Coronary artery (tissue), 2 donors: ENCODE data around the gene PARP15.

Experiments
- DNase-seq: peaks from one replicate; pipeline ENCODE4 v3.0.0-alpha.2; 2017; ENCODE audit warnings: low spot score
- H3K27ac ChIP-seq, 2 donors: fragments of 200-600 bp; sonication (generic); one replicate each; pipeline ENCODE4 v1.5.1; 2016 to 2019
- H3K4me3 ChIP-seq: fragments of 200-600 bp; sonication (generic); 2 replicates; pipeline ENCODE4 v1.5.1; 2016; ENCODE audit warnings: mild to moderate bottlenecking, moderate library complexity
- TF ChIP-seq, protein P1 (sequence below): fragments of 200-600 bp; sonication (generic); IDR thresholded peaks from one replicate; pipeline ENCODE4 v1.5.1; 2019; ENCODE audit warnings: antibody characterized with exemption

The PARP15 gene

DNA sequence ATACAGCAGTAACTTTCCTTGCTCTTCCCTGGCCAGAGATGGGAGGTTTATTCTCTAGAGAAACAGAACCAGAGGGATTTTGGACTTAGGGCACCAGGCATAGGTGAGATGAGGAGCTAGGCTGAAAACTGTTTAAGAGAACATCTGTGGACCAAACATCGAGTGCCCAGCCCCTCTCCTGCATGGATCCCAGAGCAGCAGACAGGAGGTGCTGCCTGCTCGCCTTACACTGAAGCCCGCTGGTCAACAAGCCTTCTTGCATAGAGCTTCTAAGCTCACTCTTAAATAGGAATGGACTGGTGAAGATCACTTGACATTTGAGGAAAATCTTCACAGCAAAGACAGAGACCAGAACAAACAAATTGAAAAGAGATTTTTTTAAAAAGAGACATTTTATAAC lies 41.2 kb downstream of the PARP15 start:
- DNase-seq = no peak
- TF ChIP-seq, protein P1, sequence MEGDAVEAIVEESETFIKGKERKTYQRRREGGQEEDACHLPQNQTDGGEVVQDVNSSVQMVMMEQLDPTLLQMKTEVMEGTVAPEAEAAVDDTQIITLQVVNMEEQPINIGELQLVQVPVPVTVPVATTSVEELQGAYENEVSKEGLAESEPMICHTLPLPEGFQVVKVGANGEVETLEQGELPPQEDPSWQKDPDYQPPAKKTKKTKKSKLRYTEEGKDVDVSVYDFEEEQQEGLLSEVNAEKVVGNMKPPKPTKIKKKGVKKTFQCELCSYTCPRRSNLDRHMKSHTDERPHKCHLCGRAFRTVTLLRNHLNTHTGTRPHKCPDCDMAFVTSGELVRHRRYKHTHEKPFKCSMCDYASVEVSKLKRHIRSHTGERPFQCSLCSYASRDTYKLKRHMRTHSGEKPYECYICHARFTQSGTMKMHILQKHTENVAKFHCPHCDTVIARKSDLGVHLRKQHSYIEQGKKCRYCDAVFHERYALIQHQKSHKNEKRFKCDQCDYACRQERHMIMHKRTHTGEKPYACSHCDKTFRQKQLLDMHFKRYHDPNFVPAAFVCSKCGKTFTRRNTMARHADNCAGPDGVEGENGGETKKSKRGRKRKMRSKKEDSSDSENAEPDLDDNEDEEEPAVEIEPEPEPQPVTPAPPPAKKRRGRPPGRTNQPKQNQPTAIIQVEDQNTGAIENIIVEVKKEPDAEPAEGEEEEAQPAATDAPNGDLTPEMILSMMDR = no peak

DNA sequence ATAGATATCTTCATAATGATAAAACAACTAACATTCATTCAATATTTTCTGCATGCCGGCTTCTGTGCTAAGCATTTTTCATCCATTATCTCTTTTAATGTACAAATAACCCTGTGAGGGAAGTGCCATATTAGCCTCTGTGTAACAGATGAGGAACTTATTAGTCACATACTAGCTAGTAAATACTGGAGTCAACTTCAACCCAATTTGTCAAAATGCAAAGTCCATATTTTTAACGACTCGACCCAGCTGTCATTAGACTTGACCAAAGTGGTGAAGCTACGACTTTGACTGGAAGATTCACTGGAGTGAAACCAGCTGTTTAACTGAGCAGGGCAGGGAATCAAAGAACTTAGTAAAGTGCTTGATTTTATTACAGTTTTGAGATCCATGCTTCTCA lies 41.6 kb downstream of the PARP15 start:
- H3K4me3 ChIP-seq = no peak overlapping the region
- DNase-seq = no peak
- TF ChIP-seq, protein P1 = no peak
- no peak overlapping the region for H3K27ac ChIP-seq

More for the DNA sequence above, 41.2 kb downstream of the PARP15 start:
- no peak overlapping the region for H3K27ac ChIP-seq
- H3K4me3 ChIP-seq = no peak overlapping the region

DNA sequence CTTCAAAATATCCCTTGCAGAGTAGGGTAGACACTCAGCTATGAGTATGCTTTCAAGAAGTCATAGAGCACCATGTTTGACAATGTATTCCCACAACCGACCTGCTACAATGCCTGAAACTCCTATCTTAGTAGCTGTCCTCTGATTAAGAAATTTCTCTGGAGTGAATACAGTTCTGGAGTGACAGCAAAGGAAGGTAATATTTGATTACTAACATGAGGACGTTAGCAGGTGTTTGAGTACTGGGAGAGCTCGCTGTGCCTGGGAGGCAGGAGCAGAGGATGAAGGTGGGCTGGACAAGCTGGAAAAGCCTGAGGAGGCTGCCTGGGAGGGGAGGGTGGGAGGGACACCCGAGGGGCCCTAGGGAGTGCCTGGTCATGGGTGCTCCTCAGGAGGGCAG lies 42.9 kb downstream of the PARP15 start:
- TF ChIP-seq, protein P1 = no peak
- H3K4me3 ChIP-seq = no peak overlapping the region
- H3K27ac ChIP-seq = no peak overlapping the region
- no peak for DNase-seq

DNA sequence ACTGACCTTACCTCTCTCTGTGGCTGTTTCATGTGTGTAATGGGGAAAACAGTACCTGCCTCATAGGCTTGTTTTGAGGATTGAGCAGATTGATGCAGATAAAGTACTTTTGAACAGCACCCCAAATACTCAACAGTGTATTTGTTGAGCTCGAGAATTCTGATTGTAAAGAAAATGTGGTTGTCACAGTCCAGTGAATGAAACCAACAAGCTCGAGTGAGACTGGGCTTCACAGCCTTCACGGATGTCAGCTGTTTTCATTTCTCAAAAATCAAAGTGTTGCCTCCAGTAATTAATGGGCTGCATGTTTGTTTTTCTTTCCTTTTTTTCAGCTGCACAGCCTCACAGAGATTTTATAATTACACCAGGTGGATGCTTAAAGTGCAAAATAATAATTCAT lies 43.7 kb downstream of the PARP15 start:
- no peak overlapping the region for H3K4me3 ChIP-seq
- TF ChIP-seq, protein P1 = no peak
- DNase-seq = no peak
- no peak overlapping the region for H3K27ac ChIP-seq

DNA sequence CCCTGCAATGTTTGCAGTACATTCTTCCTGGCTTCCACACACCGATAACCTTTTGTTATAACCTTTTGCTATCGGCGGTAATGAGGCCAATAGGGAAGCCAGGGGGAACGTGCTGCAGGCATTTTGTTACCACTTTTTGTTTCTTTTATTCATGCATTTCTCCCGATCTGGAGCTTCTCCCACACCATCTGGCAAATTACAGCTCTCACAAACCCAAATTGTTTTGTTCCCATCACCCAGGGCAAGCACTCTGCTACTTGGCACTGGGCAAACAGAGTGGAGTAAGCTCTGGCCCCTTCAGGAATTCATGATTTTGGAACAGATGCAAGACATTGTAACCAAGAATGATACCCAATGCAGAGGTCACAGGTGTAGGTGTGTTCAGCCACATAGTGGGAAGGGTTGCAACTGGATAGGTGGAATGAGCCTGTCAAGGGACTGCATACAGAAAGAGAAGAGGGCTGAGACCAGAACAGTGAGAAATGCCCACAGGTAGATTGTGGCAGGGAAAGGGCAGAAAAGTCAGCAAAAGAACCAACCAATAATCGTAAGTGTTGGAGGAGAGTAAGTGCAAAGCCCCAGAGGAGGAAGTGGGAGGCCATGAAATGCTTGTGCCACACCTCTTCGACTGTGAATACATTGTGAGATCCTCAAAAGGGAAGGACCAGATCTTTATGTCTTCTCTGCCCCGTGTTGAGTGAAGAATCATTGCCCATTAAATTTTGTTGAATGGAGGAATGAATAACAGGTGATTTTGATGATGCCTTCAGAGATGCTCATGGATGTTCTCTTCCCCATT lies 45.8 kb downstream of the PARP15 start:
- Histone ChIP-seq H3K4me3 (no peak overlapping the region), H3K27ac (no peak overlapping the region)
- TF ChIP-seq, protein P1 = no peak
- DNase-seq = no peak

DNA sequence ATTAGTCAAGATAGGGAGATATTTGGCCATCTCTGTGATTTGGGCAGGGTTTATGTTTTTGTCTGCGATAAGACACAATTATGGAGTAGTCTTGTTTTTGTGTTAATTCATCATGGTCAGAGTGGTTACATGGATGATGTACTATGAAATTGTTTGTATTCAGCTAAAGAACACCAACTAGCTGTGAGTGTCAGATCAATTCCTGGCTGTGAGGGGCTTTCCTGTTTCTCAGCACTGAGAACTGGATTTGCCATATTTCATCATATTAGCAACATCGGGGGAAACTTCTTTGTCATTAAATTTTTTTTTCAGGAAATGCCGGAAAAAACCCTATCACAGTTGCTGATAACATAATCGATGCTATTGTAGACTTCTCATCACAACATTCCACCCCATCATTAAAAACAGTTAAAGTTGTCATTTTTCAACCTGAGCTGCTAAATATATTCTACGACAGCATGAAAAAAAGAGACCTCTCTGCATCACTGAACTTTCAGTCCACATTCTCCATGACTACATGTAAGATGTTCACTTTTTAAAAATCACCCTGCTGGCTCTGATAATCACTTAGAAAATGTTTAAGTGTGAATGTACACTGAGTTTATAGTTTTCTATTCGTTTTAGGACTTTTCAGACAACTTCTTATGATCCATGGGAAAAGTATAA lies 49.2 kb downstream of the PARP15 start:
- TF ChIP-seq, protein P1 = no peak
- H3K27ac ChIP-seq = no peak overlapping the region
- H3K4me3 ChIP-seq = no peak overlapping the region
- DNase-seq = no peak

DNA sequence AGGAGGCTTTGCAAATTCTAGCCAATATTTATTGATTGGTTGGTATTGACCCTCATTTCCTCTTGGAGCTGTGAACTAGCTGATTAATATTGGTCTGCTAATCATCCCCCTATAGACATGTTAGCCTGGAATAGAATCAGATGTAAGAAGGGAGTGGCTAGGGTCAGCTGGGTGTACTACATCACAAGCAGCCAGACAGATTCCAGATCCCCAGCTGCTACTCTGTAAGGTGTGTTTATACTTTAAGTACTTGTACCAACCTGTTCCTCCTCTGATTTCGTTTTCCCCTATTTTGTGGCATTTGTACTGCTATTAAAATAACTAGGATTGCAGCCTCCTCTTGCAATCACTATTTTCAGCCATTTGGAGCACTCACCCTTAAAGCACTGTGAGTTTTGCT lies 49.9 kb downstream of the PARP15 start:
- DNase-seq = no peak
- Histone ChIP-seq H3K27ac (no peak overlapping the region), H3K4me3 (no peak overlapping the region)
- TF ChIP-seq, protein P1 = no peak
